ENCODE data around the gene MCRIP2. TPM values are rescaled to one million over a fixed set of nuclear protein-coding genes. Genes with fewer than 3 reads are reported as not detected.
A peak's percentile ranks its signal among the peaks of the same experiment; 100 is the strongest.

Gene MCRIP2
- total and polyA plus RNA-seq, 9 of the 15 experiments (the other 6 are each of a cell fraction or from before 2014, with no cell fraction given) = 0.80 to 120 (median 35.2) TPM

GRCh38 chr16:660459-661183 is 19.0 kb downstream of the MCRIP2 start (continued):
- TF ChIP-seq, protein P1, sequence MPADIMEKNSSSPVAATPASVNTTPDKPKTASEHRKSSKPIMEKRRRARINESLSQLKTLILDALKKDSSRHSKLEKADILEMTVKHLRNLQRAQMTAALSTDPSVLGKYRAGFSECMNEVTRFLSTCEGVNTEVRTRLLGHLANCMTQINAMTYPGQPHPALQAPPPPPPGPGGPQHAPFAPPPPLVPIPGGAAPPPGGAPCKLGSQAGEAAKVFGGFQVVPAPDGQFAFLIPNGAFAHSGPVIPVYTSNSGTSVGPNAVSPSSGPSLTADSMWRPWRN (IDR thresholded peaks at IDR 0.05; ENCODE audit: low read depth) = no peak
- TF ChIP-seq, protein P2, sequence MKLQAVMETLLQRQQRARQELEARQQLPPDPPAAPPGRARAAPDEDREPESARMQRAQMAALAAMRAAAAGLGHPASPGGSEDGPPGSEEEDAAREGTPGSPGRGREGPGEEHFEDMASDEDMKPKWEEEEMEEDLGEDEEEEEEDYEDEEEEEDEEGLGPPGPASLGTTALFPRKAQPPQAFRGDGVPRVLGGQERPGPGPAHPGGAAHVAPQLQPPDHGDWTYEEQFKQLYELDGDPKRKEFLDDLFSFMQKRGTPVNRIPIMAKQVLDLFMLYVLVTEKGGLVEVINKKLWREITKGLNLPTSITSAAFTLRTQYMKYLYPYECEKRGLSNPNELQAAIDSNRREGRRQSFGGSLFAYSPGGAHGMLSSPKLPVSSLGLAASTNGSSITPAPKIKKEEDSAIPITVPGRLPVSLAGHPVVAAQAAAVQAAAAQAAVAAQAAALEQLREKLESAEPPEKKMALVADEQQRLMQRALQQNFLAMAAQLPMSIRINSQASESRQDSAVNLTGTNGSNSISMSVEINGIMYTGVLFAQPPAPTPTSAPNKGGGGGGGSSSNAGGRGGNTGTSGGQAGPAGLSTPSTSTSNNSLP (IDR thresholded peaks at IDR 0.05; ENCODE audit: borderline replicate concordance, low read depth, low read length) = no peak
- TF ChIP-seq CCNT2 (IDR thresholded peaks at IDR 0.05; ENCODE audit: borderline replicate concordance, extremely low read depth, insufficient read length, low read depth, low read length) (peak; percentile 25), HNRNPLL (IDR thresholded peaks at IDR 0.05; ENCODE audit: low read depth, low read length, poor library complexity, severe bottlenecking) (no peak), ZNF431 (CRISPR knock-in tag; IDR thresholded peaks at IDR 0.05) (no peak), TEAD2 (tag; IDR thresholded peaks at IDR 0.05) (no peak), EP300 (IDR thresholded peaks at IDR 0.05; ENCODE audit: low read length) (0 out of 2 replicates have a peak, but pooled peaks have one; percentile 9), MAZ (CRISPR knock-in tag; conservative IDR thresholded peaks at IDR 0.05 in 1 of 2, IDR thresholded peaks at IDR 0.05 in 1 of 2) (peak; percentile 48 to 93; a peak in 2 of 4 replicates), MAX (CRISPR knock-in tag; IDR thresholded peaks at IDR 0.05) (peak; percentile 88), GTF2A2 (tag; IDR thresholded peaks at IDR 0.05) (no peak), MAFG (tag; conservative IDR thresholded peaks at IDR 0.05) (no peak), NR4A1 (CRISPR knock-in tag; IDR thresholded peaks at IDR 0.05) (no peak), NR4A1 (tag; IDR thresholded peaks at IDR 0.05) (no peak), HLTF (IDR thresholded peaks at IDR 0.05) (no peak), RB1 (IDR thresholded peaks at IDR 0.05; ENCODE audit: low read depth) (peak; percentile 83), LARP7 (IDR thresholded peaks at IDR 0.05) (no peak), MTA3 (IDR thresholded peaks at IDR 0.05; ENCODE audit: borderline replicate concordance) (no peak; the same call in 1 of the 2 replicates)
- TF ChIP-seq, protein P3, sequence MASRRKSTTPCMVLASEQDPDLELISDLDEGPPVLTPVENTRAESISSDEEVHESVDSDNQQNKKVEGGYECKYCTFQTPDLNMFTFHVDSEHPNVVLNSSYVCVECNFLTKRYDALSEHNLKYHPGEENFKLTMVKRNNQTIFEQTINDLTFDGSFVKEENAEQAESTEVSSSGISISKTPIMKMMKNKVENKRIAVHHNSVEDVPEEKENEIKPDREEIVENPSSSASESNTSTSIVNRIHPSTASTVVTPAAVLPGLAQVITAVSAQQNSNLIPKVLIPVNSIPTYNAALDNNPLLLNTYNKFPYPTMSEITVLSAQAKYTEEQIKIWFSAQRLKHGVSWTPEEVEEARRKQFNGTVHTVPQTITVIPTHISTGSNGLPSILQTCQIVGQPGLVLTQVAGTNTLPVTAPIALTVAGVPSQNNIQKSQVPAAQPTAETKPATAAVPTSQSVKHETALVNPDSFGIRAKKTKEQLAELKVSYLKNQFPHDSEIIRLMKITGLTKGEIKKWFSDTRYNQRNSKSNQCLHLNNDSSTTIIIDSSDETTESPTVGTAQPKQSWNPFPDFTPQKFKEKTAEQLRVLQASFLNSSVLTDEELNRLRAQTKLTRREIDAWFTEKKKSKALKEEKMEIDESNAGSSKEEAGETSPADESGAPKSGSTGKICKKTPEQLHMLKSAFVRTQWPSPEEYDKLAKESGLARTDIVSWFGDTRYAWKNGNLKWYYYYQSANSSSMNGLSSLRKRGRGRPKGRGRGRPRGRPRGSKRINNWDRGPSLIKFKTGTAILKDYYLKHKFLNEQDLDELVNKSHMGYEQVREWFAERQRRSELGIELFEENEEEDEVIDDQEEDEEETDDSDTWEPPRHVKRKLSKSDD (conservative IDR thresholded peaks at IDR 0.05; ENCODE audit: low read length) = no peak
- TF ChIP-seq, protein P4, sequence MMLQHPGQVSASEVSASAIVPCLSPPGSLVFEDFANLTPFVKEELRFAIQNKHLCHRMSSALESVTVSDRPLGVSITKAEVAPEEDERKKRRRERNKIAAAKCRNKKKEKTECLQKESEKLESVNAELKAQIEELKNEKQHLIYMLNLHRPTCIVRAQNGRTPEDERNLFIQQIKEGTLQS (IDR thresholded peaks at IDR 0.05) = no peak
- TF ChIP-seq, protein P4 (CRISPR knock-in tag; conservative IDR thresholded peaks at IDR 0.05) = no peak
- TF ChIP-seq, protein P5, sequence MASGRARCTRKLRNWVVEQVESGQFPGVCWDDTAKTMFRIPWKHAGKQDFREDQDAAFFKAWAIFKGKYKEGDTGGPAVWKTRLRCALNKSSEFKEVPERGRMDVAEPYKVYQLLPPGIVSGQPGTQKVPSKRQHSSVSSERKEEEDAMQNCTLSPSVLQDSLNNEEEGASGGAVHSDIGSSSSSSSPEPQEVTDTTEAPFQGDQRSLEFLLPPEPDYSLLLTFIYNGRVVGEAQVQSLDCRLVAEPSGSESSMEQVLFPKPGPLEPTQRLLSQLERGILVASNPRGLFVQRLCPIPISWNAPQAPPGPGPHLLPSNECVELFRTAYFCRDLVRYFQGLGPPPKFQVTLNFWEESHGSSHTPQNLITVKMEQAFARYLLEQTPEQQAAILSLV (tag; IDR thresholded peaks at IDR 0.05) = no peak
